Measurements from ENCODE around the gene FNDC10. TPM values are rescaled to one million over a fixed set of nuclear protein-coding genes. Genes with fewer than 3 reads are reported as not detected.

Gene FNDC10
- total RNA-seq, 6 donors from 2014 or later = 8.7 to 21.0 (median 12.4) TPM

DNA sequence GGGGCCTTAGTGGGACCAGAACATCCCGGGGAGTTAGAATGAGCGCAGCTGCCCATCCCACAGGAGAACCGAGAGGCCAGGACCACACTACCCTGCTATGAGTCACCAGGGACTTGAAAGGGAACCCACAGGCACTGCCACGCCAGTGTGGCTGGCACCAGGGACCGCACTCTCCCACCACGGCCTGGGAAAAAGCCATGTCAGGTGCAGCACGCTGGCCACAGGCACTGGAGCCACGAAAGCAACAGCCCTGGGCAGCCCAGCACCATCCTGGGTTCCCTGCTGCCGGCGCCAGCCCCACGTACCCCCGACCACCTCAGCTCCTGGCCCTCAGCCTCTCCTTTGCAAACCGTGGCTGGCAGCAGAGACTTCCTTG, 45.4 kb downstream of the FNDC10 start:
- peaks cover 0 to 10% (median 4%) of the 10 kb centered on the region in 4 donors for H3K4me1 ChIP-seq
- DNase-seq = peak in 1 of 2 donors; percentile 62
- no peak for TF ChIP-seq POLR2A (IDR thresholded peaks at IDR 0.05)
- no peak for TF ChIP-seq POLR2AphosphoS5 (IDR thresholded peaks at IDR 0.05)
- TF ChIP-seq, protein P1, sequence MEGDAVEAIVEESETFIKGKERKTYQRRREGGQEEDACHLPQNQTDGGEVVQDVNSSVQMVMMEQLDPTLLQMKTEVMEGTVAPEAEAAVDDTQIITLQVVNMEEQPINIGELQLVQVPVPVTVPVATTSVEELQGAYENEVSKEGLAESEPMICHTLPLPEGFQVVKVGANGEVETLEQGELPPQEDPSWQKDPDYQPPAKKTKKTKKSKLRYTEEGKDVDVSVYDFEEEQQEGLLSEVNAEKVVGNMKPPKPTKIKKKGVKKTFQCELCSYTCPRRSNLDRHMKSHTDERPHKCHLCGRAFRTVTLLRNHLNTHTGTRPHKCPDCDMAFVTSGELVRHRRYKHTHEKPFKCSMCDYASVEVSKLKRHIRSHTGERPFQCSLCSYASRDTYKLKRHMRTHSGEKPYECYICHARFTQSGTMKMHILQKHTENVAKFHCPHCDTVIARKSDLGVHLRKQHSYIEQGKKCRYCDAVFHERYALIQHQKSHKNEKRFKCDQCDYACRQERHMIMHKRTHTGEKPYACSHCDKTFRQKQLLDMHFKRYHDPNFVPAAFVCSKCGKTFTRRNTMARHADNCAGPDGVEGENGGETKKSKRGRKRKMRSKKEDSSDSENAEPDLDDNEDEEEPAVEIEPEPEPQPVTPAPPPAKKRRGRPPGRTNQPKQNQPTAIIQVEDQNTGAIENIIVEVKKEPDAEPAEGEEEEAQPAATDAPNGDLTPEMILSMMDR (IDR thresholded peaks at IDR 0.05) = no peak
- no peak for TF ChIP-seq EP300 (IDR thresholded peaks at IDR 0.05)
- 82 to 85% methylated on average over 13 of the region's 13 CpGs for WGBS, 2 donors
- H3K4me3 ChIP-seq = no peak overlapping the region
- peaks cover 0 to 10% (median 4%) of the 10 kb centered on the region in 4 donors for H3K36me3 ChIP-seq
- no peak for ATAC-seq (ENCODE audit: low FRiP score in 2 of 2)
- H3K27ac ChIP-seq = peak overlapping the region in 2 of 4 donors; percentile 53 to 59
- no peaks in the 10 kb centered on the region for H3K9me3 ChIP-seq
- no peaks in the 10 kb centered on the region for H3K27me3 ChIP-seq

DNA sequence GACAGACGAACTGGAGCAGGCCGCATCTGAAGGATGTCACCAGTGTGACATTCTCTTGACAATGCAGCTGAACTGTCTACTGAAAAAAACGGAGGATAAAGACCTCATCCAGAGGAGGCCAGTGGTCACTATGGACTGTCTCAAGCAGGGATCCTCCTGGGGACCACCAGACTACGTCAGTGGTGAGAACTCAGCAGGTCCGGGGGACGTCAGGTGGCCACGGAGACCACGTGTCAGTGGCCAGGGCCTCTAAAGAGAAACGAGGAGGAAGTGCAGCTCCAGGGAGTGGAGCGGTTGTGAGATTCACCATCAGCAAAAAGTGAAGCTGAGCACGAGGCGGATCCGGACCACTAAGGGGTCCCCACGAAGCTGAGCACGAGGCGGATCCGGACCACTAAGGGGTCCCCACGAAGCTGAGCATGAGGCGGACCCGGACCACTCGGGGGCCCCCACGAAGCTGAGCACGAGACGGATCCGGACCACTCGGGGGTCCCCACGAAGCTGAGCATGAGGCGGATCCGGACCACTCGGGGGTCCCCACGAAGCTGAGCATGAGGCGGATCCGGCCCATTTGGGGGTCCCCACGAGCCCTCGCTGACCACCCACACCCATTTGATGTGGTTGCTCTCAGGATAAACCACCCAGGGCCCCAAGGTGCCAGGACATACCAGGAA, 46.0 kb downstream of the FNDC10 start:
- peaks cover 0 to 10% (median 4%) of the 10 kb centered on the region in 4 donors for H3K4me1 ChIP-seq
- no peak overlapping the region for H3K4me3 ChIP-seq
- ATAC-seq (ENCODE audit: low FRiP score in 2 of 2) = no peak
- DNase-seq = peak in 1 of 2 donors; percentile 50
- H3K27me3 ChIP-seq = no peaks in the 10 kb centered on the region
- H3K9me3 ChIP-seq = no peaks in the 10 kb centered on the region
- WGBS, 2 donors = 88 to 90% methylated on average over 34 to 35 of the region's 35 CpGs
- peak overlapping the region in 2 of 4 donors; percentile 53 to 59 for H3K27ac ChIP-seq
- peaks cover 0 to 10% (median 4%) of the 10 kb centered on the region in 4 donors for H3K36me3 ChIP-seq
- no peak for TF ChIP-seq POLR2AphosphoS5 (IDR thresholded peaks at IDR 0.05)
- no peak for TF ChIP-seq EP300 (IDR thresholded peaks at IDR 0.05)
- no peak for TF ChIP-seq POLR2A (IDR thresholded peaks at IDR 0.05)
- TF ChIP-seq, protein P1 (IDR thresholded peaks at IDR 0.05) = no peak

DNA sequence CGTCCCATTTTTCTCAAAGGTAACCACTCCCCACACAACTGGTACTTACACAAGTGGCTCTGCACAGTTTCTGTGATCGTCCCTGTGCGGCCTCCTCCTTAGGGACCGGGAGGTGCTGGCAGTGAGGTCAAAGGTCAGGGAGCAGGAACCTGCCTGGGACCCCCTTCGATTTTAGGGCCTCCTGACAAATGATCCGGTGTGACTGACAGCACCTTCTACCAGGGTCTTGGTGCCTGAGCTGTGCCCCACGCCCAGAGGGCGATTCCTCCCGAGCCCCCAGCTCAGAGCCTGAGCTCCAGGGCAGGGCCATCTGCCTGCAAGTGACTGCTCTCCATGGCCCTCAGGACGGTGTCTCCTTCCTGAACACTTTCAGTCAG, 47.7 kb downstream of the FNDC10 start:
- H3K36me3 ChIP-seq = peaks cover 0 to 11% (median 5%) of the 10 kb centered on the region in 4 donors
- H3K27ac ChIP-seq = no peak overlapping the region
- TF ChIP-seq, protein P1 (IDR thresholded peaks at IDR 0.05) = no peak
- TF ChIP-seq POLR2A (IDR thresholded peaks at IDR 0.05) = no peak
- TF ChIP-seq EP300 (IDR thresholded peaks at IDR 0.05) = no peak
- no peak for TF ChIP-seq POLR2AphosphoS5 (IDR thresholded peaks at IDR 0.05)
- WGBS, 2 donors = 86 to 88% methylated on average over 5 to 9 of the region's 10 CpGs
- peaks cover 0 to 10% (median 4%) of the 10 kb centered on the region in 4 donors for H3K4me1 ChIP-seq
- DNase-seq = peak in 1 of 2 donors; percentile 24
- no peaks in the 10 kb centered on the region for H3K9me3 ChIP-seq
- H3K4me3 ChIP-seq = no peak overlapping the region
- H3K27me3 ChIP-seq = no peaks in the 10 kb centered on the region
- no peak for ATAC-seq (ENCODE audit: low FRiP score in 2 of 2)

DNA sequence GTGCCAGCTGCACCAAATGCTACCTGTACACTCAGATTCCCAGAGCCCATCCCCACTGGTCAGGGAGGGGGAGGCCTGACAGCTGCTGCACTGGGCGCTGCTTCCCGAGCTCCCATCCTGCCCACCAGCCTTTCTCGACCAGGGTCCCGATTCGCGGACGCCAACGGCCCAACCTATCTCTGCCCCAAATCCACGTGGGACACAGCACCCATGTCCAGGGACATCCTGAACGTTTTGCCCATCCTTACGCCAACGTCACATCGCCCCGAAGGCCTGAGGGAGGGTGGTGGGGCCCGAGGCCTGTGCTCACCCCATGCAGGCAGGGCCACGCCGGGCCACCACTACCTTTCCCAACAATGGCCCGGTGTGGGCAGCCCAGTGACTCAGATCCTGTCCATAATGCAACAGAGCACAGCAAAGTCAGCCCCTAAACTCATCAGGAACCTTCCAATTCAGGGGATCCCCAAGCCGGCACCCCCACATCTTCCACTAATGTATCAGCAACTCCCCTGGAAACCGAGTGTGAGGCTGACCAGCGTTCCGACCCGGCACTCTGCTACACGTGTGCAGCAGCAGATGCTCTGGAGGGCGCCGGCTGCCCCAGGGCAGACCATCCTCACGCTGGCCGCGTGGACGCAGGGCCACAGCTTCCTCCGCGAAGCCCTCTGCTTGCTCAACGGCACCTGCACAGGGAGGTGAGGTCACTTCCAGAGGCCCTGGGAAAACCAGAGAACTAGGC, 48.2 kb downstream of the FNDC10 start:
- ATAC-seq (ENCODE audit: low FRiP score in 2 of 2) (no peak), DNase-seq (peak in 1 of 2 donors; percentile 61)
- Histone ChIP-seq H3K4me1 (peaks cover 0 to 10% (median 4%) of the 10 kb centered on the region in 4 donors), H3K27me3 (no peaks in the 10 kb centered on the region), H3K4me3 (no peak overlapping the region), H3K27ac (peak overlapping the region in 1 of 4 donors; percentile 25), H3K9me3 (no peaks in the 10 kb centered on the region), H3K36me3 (peaks cover 0 to 12% (median 4%) of the 10 kb centered on the region in 4 donors)
- 90 to 94% methylated on average over 20 to 33 of the region's 33 CpGs for WGBS, 2 donors
- TF ChIP-seq POLR2AphosphoS5 (IDR thresholded peaks at IDR 0.05) = no peak
- no peak for TF ChIP-seq POLR2A (IDR thresholded peaks at IDR 0.05)
- TF ChIP-seq, protein P1 (IDR thresholded peaks at IDR 0.05) = no peak
- no peak for TF ChIP-seq EP300 (IDR thresholded peaks at IDR 0.05)

Data from upper lobe of left lung (tissue), 6 donors.